Measurements from ENCODE around the gene CLEC7A. TPM values are rescaled to one million over a fixed set of nuclear protein-coding genes. Genes with fewer than 3 reads are reported as not detected.

CLEC7A gene
- total RNA-seq, 1 donor = 177 TPM

DNA sequence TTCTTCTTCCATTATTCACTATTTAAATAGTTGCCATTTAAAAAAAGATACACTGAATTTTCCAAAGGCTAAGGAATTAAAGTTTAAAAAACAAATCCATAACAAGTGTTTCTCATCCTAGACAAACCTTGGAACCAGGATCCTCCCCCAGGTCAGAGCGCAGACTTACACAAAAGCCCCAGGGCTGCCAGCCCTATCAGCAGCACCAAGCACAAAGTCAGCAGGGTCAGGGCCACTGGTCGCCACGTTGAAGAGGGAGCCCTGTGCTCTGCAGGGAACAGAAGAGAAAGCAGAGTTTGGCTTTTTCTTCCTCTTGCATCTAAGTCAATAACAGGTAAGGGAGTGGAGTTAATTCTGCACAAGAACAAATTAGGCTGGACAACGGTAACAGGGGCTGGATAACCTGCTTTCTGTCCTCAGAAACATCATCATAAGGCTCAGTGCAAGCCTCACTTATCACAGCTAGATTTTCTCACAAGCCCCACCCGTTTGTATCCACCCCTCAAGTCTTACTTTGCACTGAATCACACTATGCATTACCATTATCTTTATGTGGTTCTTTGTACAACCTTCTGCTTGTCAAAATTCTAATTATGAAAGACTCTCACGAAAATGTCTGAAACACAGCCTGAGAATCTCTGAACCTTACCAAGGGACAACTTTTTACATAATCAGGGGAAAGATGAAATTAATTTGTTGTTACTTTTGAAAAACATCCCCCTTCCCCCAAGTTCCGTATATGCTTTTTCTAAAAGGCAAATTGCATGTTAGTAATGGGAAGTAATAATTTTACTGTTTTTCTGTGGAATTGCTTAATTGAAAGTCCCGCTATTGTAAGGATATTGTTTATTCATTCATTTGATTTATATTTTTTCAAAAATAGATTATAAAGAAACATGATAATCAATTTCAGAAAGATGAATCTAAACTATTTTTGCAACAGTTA is 40.8 kb downstream of the CLEC7A start:
- H3K9me3 ChIP-seq (ENCODE audit: low read depth, low read length) = no peaks in the 10 kb centered on the region
- no peak overlapping the region for H3K4me3 ChIP-seq (ENCODE audit: low read length)
- peaks cover 22% of the 10 kb centered on the region for H3K4me1 ChIP-seq (ENCODE audit: insufficient read depth, low read length)
- H3K27me3 ChIP-seq (ENCODE audit: insufficient read depth, low read length) = no peaks in the 10 kb centered on the region

DNA sequence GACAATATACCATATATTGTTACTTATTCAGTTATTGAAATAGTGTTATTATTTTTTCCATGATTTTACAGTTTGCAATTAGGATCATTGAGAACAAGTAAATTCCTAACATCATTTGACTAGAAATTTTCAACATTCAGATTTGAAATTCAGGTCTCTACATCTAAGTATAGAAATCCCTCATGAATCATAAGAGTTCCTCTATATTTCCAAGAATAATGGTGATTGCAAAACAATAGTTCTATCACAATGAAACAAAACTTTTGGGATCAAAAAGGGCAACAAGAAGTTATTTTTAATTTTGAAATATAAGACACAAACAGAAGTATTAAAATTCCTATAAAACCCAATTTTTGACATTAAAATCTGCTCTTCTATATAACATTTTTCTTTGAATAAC is 42.0 kb downstream of the CLEC7A start:
- Histone ChIP-seq H3K27me3 (ENCODE audit: insufficient read depth, low read length) (no peaks in the 10 kb centered on the region), H3K4me1 (ENCODE audit: insufficient read depth, low read length) (peaks cover 14% of the 10 kb centered on the region), H3K4me3 (ENCODE audit: low read length) (no peak overlapping the region), H3K9me3 (ENCODE audit: low read depth, low read length) (no peaks in the 10 kb centered on the region)

DNA sequence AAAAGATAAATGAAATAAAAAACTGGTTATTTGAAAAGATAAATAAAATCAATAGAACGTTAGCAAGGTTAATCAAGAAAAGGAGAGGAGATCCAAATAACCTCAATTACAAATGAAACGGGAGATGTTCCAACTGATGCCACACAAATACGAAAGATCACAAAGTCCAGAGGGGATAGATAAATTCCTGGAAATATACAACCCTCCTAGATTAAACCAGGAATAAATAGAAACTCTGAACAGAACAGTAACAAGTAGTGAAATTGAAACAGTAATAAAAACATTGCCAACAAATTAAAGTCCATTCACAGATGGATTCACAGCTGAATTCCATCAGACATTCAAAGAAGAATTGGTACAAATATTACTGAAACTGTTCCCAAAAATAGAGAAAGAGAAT is 43.6 kb downstream of the CLEC7A start:
- peaks cover 26% of the 10 kb centered on the region for H3K4me1 ChIP-seq (ENCODE audit: insufficient read depth, low read length)
- no peak overlapping the region for H3K4me3 ChIP-seq (ENCODE audit: low read length)
- H3K9me3 ChIP-seq (ENCODE audit: low read depth, low read length) = no peaks in the 10 kb centered on the region
- H3K27me3 ChIP-seq (ENCODE audit: insufficient read depth, low read length) = no peaks in the 10 kb centered on the region

DNA sequence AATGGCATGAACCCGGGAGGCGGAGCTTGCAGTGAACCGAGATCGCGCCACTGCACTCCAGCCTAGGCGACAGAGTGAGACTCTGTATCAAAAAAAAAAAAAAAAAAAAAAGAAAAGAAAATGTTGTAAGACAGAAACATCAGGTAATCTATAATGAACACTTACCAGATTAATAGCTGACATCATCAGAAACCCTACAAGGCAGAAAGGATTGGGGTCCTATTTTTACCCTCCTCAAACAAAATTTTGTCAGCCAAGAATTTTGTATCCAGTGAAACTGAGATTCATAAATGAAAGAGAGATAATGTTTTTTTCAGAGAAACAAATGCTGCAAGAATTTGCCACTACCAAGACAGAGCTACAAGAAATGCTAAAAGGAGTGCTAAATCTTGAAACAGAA is 45.3 kb downstream of the CLEC7A start:
- Histone ChIP-seq H3K4me1 (ENCODE audit: insufficient read depth, low read length) (peaks cover 32% of the 10 kb centered on the region), H3K27me3 (ENCODE audit: insufficient read depth, low read length) (no peaks in the 10 kb centered on the region), H3K4me3 (ENCODE audit: low read length) (no peak overlapping the region), H3K9me3 (ENCODE audit: low read depth, low read length) (no peaks in the 10 kb centered on the region)

DNA sequence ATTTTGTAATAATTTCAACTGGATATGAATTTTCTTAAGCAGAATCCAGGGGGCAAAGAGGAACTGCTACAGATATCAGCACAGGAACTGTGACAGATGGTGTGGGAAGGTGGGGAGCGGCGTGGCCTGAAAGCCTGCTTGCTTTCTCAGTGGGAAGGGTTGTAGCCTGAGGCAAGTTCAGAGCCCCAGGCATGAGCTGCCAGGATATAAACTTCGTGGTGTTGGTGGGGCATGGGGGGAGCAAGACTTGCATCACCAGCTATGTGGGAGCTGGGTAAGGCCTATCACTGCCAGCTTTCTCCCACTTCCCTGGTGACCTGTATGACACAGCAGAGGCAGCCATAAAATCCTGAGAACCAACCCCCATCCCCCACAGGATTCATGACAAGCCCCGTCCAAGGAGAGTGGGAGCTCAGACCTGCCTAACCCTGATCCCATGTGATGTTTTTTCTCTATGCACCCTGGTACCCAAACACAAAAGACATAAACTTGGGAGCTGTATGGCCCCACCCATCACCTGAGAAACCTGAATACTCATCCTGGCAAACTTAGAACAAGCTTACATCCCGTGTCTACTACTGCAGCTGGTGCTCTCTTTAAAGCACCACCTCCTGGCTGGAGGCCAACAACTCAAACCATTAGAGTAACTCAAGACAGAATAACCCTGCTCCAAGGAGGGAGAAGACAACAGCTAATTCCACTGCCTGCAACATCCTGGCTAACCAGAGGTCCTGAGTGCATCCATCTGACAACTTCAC is 47.7 kb downstream of the CLEC7A start:
- H3K4me3 ChIP-seq (ENCODE audit: low read length) = no peak overlapping the region
- no peaks in the 10 kb centered on the region for H3K9me3 ChIP-seq (ENCODE audit: low read depth, low read length)
- H3K27me3 ChIP-seq (ENCODE audit: insufficient read depth, low read length) = no peaks in the 10 kb centered on the region
- H3K4me1 ChIP-seq (ENCODE audit: insufficient read depth, low read length) = peaks cover 25% of the 10 kb centered on the region

DNA sequence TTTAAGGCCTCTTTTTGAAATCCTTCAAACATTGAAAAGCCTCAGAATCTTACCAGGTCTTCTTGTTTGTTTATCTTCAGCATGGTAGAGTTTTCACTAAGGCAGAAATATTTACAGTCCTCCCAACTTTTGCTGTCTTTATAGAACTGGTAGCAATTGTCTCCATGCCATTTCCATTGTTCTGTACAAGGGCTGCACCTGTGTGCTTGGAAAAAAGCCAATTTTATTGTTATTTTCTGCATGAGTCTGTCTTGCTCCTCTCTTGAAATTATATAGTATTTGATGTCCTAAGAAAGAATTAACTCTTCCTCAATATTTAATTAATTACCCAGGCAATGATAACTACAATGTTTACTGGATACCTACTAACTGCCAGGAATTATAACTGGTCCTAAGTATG is 54.5 kb downstream of the CLEC7A start:
- no peaks in the 10 kb centered on the region for H3K9me3 ChIP-seq (ENCODE audit: low read depth, low read length)
- H3K27me3 ChIP-seq (ENCODE audit: insufficient read depth, low read length) = no peaks in the 10 kb centered on the region
- H3K4me3 ChIP-seq (ENCODE audit: low read length) = no peak overlapping the region

DNA sequence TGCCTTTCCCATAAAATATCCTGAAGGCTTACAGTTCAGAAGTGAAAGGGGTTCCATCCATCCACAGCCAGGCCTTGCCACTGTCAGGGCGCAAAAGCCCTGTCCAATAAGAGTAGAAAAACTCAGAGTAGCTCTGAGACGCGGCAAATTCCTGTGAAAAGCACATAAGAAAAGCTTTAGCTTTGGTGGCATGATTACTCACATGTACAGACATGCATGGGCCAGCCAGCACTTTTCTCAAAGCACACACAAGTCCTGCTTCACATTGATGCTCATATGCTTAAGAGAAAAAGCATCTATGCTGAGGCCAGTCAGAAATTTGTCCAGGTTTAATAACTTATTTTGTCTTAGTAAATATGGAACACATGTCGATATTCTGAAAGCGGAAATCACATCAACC is 56.7 kb downstream of the CLEC7A start:
- Histone ChIP-seq H3K4me3 (ENCODE audit: low read length) (no peak overlapping the region), H3K4me1 (ENCODE audit: insufficient read depth, low read length) (peaks cover 9% of the 10 kb centered on the region), H3K27me3 (ENCODE audit: insufficient read depth, low read length) (no peaks in the 10 kb centered on the region), H3K9me3 (ENCODE audit: low read depth, low read length) (no peaks in the 10 kb centered on the region)

More for the DNA sequence above, 54.5 kb downstream of the CLEC7A start:
- peaks cover 7% of the 10 kb centered on the region for H3K4me1 ChIP-seq (ENCODE audit: insufficient read depth, low read length)

DNA sequence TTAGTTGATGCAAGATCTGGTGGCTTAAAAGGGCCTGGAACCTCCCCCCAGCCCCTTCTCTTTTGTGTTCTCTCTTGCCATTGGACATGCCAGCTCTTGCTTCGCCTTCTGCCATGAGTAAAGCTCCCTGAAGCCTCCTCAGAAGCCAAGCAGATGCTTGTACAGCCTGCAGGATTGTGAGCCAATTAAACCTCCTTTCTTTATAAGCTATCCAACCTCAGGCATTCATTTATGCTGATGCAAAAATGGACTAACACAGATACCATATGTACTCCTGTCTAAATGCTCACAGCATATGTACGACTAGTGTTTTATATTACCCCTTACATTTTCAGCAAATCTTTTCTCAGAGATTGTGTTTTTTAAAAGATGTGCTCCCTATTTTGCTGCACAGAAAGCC is 57.9 kb downstream of the CLEC7A start:
- Histone ChIP-seq H3K4me1 (ENCODE audit: insufficient read depth, low read length) (peaks cover 19% of the 10 kb centered on the region), H3K9me3 (ENCODE audit: low read depth, low read length) (no peaks in the 10 kb centered on the region), H3K4me3 (ENCODE audit: low read length) (no peak overlapping the region), H3K27me3 (ENCODE audit: insufficient read depth, low read length) (no peaks in the 10 kb centered on the region)

DNA sequence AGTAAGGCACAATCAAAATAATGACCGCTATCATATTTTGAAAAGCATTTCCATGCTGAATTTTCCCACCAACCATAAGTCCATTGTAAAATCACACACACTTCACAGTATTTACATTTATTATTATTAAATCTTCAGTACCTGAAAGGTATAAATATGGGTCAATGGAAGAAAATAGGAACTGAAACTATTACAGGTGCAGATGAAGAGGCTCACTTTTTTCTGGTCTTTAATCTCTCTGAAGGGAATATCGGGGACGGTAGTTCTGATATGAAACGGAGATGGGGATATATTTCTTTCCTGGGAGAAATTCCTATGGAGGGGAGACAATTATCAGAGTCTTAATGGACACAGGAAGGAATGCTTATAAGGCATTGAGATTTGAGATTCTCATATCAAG is 59.6 kb downstream of the CLEC7A start:
- H3K4me3 ChIP-seq (ENCODE audit: low read length) = no peak overlapping the region

DNA sequence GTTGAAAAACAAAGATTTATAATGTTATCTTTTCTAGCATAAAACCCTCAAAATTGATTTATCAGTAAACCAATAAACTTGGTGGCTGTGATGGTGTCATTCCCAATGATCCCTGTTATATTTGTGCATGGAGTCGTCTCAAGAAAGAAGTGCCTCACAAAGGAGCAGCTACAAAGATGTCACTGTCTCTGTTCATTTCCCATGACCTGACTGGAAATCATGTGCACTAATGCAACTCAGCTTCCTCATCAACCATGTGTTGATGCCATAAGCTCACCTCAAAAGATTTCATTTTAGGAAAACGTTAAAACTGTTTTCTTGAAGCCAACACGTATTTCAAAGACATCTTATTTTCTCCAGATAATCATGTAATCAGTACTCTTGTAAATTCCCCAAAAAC is 60.0 kb downstream of the CLEC7A start:
- H3K4me3 ChIP-seq (ENCODE audit: low read length) = no peak overlapping the region
- no peaks in the 10 kb centered on the region for H3K9me3 ChIP-seq (ENCODE audit: low read depth, low read length)
- no peaks in the 10 kb centered on the region for H3K27me3 ChIP-seq (ENCODE audit: insufficient read depth, low read length)
- peaks cover 28% of the 10 kb centered on the region for H3K4me1 ChIP-seq (ENCODE audit: insufficient read depth, low read length)

More for the DNA sequence above, 59.6 kb downstream of the CLEC7A start:
- H3K27me3 ChIP-seq (ENCODE audit: insufficient read depth, low read length) = no peaks in the 10 kb centered on the region
- H3K4me1 ChIP-seq (ENCODE audit: insufficient read depth, low read length) = peaks cover 24% of the 10 kb centered on the region
- H3K9me3 ChIP-seq (ENCODE audit: low read depth, low read length) = no peaks in the 10 kb centered on the region

DNA sequence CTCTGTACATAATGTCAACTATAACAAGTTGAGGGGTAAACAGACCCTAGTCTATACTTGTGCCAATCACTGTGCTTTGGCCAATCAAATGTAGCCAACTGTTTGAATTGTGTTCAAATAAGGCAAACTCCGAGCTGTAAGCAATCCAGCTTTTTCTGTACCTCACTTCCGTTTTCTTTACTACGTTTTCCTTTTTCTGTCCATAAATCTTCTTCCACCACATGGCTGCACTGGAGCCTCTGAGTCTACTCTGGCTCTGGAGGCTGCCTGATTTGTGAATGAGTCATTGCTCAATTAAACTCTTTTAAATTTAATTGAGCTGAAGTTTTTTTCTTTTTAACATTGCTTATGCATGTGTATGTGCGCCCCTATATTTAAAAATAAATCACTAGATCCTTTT is 60.9 kb downstream of the CLEC7A start:
- H3K9me3 ChIP-seq (ENCODE audit: low read depth, low read length) = no peaks in the 10 kb centered on the region
- H3K4me3 ChIP-seq (ENCODE audit: low read length) = no peak overlapping the region
- H3K27me3 ChIP-seq (ENCODE audit: insufficient read depth, low read length) = no peaks in the 10 kb centered on the region
- peaks cover 28% of the 10 kb centered on the region for H3K4me1 ChIP-seq (ENCODE audit: insufficient read depth, low read length)

DNA sequence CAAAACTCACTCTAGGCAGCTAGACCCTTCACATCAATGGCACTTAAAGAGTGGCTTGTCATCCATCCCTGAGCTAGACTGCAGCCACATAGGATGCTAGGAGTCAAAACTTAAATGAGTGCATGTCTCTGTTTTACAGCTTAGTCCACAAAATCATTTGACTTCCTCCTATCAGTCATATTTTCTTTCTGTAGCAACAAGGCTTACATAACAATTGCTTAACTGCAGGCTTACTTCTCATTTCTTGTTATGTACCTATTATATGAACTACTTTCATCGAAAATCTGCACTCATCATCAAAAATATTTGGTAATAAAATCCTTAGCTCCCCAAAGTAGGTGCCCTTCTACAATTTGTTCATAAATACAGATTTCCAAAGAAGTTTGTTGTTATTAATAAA is 61.4 kb downstream of the CLEC7A start:
- Histone ChIP-seq H3K9me3 (ENCODE audit: low read depth, low read length) (no peaks in the 10 kb centered on the region), H3K4me3 (ENCODE audit: low read length) (no peak overlapping the region), H3K4me1 (ENCODE audit: insufficient read depth, low read length) (peaks cover 28% of the 10 kb centered on the region), H3K27me3 (ENCODE audit: insufficient read depth, low read length) (no peaks in the 10 kb centered on the region)

DNA sequence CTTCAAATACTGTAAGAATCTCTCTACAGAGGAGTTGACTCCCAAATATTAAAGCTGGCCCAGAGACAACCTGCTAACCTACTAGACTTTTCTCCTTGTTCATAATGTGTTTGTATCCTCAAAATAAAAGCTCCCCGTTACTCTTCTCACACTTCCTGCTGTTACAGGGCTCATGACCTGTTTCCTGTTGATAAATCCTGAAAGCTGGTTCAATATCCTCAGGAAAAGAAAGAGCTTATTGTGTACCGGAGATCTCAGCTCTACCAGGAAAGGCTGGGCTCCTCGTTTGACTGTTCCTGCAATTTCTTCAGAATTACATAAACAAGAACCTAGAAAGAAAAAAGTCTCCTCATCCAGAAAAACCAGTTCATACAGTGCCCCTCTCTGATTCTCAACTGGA is 62.1 kb downstream of the CLEC7A start:
- Histone ChIP-seq H3K4me3 (ENCODE audit: low read length) (no peak overlapping the region), H3K9me3 (ENCODE audit: low read depth, low read length) (no peaks in the 10 kb centered on the region), H3K4me1 (ENCODE audit: insufficient read depth, low read length) (peaks cover 28% of the 10 kb centered on the region), H3K27me3 (ENCODE audit: insufficient read depth, low read length) (no peaks in the 10 kb centered on the region)

DNA sequence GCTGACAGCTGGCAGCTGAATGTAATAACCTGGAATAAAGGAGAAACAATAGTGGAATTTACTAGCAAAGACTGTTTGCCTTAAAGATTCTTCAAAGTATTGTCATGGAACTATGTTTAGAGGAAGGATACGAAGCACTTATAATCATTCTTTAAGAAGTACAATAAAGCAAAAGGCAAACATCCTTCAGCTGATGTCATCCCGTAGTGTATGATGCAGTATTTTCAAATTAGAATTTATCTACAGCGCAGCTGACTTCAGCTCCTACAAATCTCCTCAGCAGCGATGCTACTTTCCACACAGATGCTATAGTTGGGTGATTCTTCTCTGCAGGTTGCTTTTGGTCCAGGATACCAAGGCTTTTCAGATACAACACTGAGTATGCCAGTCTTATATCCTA is 62.7 kb downstream of the CLEC7A start:
- Histone ChIP-seq H3K4me1 (ENCODE audit: insufficient read depth, low read length) (peaks cover 28% of the 10 kb centered on the region), H3K27me3 (ENCODE audit: insufficient read depth, low read length) (no peaks in the 10 kb centered on the region), H3K9me3 (ENCODE audit: low read depth, low read length) (no peaks in the 10 kb centered on the region), H3K4me3 (ENCODE audit: low read length) (no peak overlapping the region)

Data from mononuclear cell (primary cell).